Glutamatergic neuron (in vitro differentiated cells): ENCODE results near the gene PHKB. TPM values are rescaled to one million over a fixed set of nuclear protein-coding genes. Genes with fewer than 3 reads are reported as not detected.

ENCODE experiments used
- DNase-seq: peaks from one replicate; pipeline ENCODE4 v3.0.0; 2022
- H3K27ac Mint-ChIP-seq: one replicate; pipeline ENCODE4 v1.8.0; 2020; ENCODE audit warnings: mild to moderate bottlenecking, mixed read lengths, inconsistent platforms; ENCODE audit not compliant: unreplicated experiment
- H3K27me3 Mint-ChIP-seq: one replicate; pipeline ENCODE4 v1.8.0; 2020; ENCODE audit warnings: mild to moderate bottlenecking, moderate library complexity, mixed read lengths, inconsistent platforms; ENCODE audit not compliant: unreplicated experiment
- H3K36me3 Mint-ChIP-seq: one replicate; pipeline ENCODE4 v1.8.0; 2020; ENCODE audit warnings: mild to moderate bottlenecking, mixed read lengths, inconsistent platforms; ENCODE audit not compliant: unreplicated experiment
- H3K4me1 Mint-ChIP-seq: one replicate; pipeline ENCODE4 v1.8.0; 2020; ENCODE audit warnings: mild to moderate bottlenecking, low read depth, mixed read lengths, inconsistent platforms; ENCODE audit not compliant: unreplicated experiment
- H3K4me3 Mint-ChIP-seq: one replicate; pipeline ENCODE4 v1.8.0; 2020; ENCODE audit warnings: mild to moderate bottlenecking, mixed read lengths, inconsistent platforms; ENCODE audit not compliant: unreplicated experiment
- H3K9me3 Mint-ChIP-seq: one replicate; pipeline ENCODE4 v1.8.0; 2020; ENCODE audit warnings: mild to moderate bottlenecking, moderate library complexity, mixed read lengths, inconsistent platforms; ENCODE audit not compliant: unreplicated experiment
- total RNA-seq: library from RNA; stranded (reverse); fragmentation: NEBNext Ultra II Directional; extraction: Animal tissue kit (Norgen Biotek cat#: 25700); gene quantifications from one replicate; pipeline ENCODE4 v1.2.1, GENCODE V29; 2021; ENCODE audit not compliant: unreplicated experiment
- TF ChIP-seq, protein P1 (sequence below): fragments of 200-600 bp; sonication (generic); IDR thresholded peaks from one replicate; pipeline ENCODE4 v1.5.0; 2021; ENCODE audit not compliant: partially characterized antibody, unreplicated experiment

The PHKB gene
- total RNA-seq, 1 donor from 2014 or later: 123 TPM

DNA sequence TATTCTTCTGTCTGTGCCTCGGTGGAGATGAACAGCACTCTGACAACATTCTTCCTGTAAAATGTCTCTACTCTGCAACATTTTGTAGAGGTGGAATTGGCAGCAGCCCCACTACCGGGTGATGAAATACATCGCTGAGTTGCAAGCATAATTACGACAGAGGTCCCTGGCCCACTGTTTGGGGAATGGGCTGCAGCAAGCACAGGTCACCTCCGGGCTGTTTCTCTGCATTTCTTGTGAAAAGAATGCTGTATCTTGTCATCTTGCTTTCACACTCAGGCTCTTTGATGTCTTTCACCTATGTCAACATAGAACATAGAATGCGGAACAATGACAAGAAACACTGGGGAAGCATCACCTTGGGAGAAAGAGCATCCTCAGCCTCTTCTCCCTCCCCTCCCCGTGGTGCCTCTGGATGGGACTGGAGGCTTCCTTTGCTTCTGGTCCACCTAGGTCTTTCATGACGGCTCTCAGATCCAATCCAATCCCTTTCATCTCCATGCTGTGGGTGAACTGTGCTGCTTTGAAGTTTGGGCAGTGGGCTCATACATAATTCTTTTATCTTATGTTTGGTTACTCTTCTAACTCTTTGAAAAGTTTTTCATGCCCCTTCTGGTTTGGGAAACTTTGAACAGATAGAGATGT is 265.0 kb downstream of the PHKB start:
- no peaks in the 10 kb centered on the region for H3K9me3 Mint-ChIP-seq
- no peaks in the 10 kb centered on the region for H3K36me3 Mint-ChIP-seq
- H3K27me3 Mint-ChIP-seq: peaks cover 4% of the 10 kb centered on the region
- no peak for DNase-seq
- no peak overlapping the region for H3K27ac Mint-ChIP-seq
- TF ChIP-seq, protein P1, sequence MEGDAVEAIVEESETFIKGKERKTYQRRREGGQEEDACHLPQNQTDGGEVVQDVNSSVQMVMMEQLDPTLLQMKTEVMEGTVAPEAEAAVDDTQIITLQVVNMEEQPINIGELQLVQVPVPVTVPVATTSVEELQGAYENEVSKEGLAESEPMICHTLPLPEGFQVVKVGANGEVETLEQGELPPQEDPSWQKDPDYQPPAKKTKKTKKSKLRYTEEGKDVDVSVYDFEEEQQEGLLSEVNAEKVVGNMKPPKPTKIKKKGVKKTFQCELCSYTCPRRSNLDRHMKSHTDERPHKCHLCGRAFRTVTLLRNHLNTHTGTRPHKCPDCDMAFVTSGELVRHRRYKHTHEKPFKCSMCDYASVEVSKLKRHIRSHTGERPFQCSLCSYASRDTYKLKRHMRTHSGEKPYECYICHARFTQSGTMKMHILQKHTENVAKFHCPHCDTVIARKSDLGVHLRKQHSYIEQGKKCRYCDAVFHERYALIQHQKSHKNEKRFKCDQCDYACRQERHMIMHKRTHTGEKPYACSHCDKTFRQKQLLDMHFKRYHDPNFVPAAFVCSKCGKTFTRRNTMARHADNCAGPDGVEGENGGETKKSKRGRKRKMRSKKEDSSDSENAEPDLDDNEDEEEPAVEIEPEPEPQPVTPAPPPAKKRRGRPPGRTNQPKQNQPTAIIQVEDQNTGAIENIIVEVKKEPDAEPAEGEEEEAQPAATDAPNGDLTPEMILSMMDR: no peak
- H3K4me3 Mint-ChIP-seq: no peak overlapping the region
- H3K4me1 Mint-ChIP-seq: no peaks in the 10 kb centered on the region

DNA sequence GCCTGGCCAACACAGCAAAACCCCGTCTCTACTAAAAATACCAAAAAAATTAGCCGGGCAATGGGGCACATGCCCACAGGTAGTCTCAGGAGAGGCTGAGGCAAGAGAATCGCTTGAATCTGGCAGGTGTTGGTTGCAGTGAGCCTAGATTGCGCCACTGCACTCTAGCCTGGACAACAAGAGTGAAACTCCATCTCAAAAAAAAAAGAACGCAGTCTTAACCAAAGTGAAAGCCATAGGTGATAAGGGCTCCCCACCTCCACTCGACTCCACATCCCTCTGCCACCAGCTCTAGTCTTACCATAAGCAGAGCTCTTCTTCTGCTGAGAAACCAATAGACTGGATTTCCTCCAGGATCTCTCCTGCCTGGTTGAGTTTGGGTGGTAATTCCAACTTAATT is 266.0 kb downstream of the PHKB start:
- no peaks in the 10 kb centered on the region for H3K36me3 Mint-ChIP-seq
- DNase-seq: no peak
- H3K27ac Mint-ChIP-seq: no peak overlapping the region
- no peaks in the 10 kb centered on the region for H3K9me3 Mint-ChIP-seq
- TF ChIP-seq, protein P1: no peak
- H3K27me3 Mint-ChIP-seq: peaks cover 4% of the 10 kb centered on the region
- H3K4me1 Mint-ChIP-seq: no peaks in the 10 kb centered on the region
- no peak overlapping the region for H3K4me3 Mint-ChIP-seq

DNA sequence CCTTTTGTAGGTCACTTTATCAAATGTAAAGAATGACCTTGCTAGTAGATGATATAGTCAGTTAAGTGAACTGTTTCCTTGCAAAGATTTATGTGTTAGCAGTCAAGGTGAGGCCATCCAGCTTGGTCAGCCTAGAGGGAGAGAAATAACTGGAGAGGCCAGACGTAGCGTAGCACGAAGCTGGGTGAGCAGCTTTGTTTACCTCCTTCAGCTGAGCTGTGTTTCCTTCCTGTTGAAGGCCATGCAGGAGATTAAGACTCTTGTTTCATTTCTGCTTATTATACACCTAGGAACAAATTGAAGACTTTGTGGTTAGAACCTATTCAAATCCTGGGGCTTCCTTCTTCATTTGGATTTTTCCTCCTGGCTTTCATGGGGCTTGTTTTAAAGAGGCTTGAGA is 267.1 kb downstream of the PHKB start:
- Mint-ChIP-seq H3K27me3 (no peaks in the 10 kb centered on the region), H3K36me3 (no peaks in the 10 kb centered on the region), H3K4me1 (no peaks in the 10 kb centered on the region), H3K4me3 (no peak overlapping the region), H3K27ac (no peak overlapping the region), H3K9me3 (no peaks in the 10 kb centered on the region)
- TF ChIP-seq, protein P1: no peak
- DNase-seq: no peak

DNA sequence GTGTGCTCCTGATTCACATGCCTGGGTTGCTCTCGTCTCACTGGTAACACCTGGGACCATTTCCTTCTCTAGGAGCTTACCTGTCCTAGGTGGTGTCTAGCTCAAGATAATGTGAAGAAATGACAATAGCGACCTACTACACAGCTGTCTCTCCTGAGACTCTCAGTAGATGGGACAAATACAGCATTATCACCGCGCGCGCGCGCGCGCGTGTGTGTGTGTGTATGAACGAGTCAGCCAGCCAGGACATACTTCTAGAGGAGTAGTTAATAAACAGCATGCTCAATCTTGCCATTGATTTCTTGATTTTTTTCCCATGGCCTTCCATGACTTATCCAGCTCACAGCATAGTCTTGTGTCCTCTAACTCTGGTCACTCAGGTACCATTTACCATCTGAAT is 268.6 kb downstream of the PHKB start:
- H3K9me3 Mint-ChIP-seq: no peaks in the 10 kb centered on the region
- no peaks in the 10 kb centered on the region for H3K27me3 Mint-ChIP-seq
- no peaks in the 10 kb centered on the region for H3K4me1 Mint-ChIP-seq
- no peak overlapping the region for H3K4me3 Mint-ChIP-seq
- DNase-seq: no peak
- H3K27ac Mint-ChIP-seq: no peak overlapping the region
- TF ChIP-seq, protein P1: no peak
- H3K36me3 Mint-ChIP-seq: no peaks in the 10 kb centered on the region

DNA sequence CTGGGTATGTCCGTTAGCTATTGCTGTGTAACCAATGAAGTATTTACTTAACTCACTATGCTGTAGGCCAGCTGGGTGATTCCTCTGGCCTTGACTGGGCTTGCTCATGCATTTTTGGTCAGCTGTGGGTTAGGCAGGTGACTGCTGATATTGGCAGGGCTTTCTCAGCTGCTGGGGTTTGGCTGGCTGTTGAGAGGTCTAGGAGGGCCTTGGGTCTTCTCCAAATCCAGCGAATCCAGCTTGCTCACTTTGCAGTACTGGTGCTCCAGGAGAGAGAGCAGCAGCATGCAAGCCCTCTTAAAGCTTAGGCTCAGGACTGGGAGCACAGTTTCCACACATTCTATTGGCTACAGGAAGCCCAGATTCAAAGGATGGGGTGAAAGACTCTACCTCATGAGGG is 270.1 kb downstream of the PHKB start:
- H3K4me3 Mint-ChIP-seq: no peak overlapping the region
- no peaks in the 10 kb centered on the region for H3K36me3 Mint-ChIP-seq
- TF ChIP-seq, protein P1: no peak
- no peaks in the 10 kb centered on the region for H3K4me1 Mint-ChIP-seq
- DNase-seq: no peak
- no peak overlapping the region for H3K27ac Mint-ChIP-seq
- no peaks in the 10 kb centered on the region for H3K9me3 Mint-ChIP-seq
- H3K27me3 Mint-ChIP-seq: no peaks in the 10 kb centered on the region
